Vagina (tissue), 2 donors: ENCODE measurements around the gene CNGA3. TPM values are rescaled to one million over a fixed set of nuclear protein-coding genes. Genes with fewer than 3 reads are reported as not detected.

Source experiments
- DNase-seq, 2 donors: peaks; one replicate each; pipeline ENCODE4 v3.0.0-alpha.2; 2017; ENCODE audit errors: extremely low spot score in 2 of 2
- H3K27ac ChIP-seq: fragments of 200-600 bp; sonication (generic); one replicate; pipeline ENCODE4 v1.5.1; 2019
- H3K27me3 ChIP-seq: fragments of 200-600 bp; sonication (generic); one replicate; pipeline ENCODE4 v1.5.1; 2019
- H3K36me3 ChIP-seq, 2 donors: fragments of 200-600 bp; sonication (generic); one replicate each; pipeline ENCODE4 v1.5.1; 2017 to 2019
- H3K4me1 ChIP-seq: fragments of 200-600 bp; sonication (generic); one replicate; pipeline ENCODE4 v1.5.1; 2019
- H3K4me3 ChIP-seq, 2 donors: fragments of 200-600 bp; sonication (generic); 1 replicate in 1 of 2; 2 replicates in 1 of 2; pipeline ENCODE4 v1.5.1; 2016 to 2019
- H3K9me3 ChIP-seq: fragments of 200-600 bp; sonication (generic); one replicate; pipeline ENCODE4 v1.5.1; 2019
- POLR2A ChIP-seq, 2 donors: fragments of 450-650 bp; IDR thresholded peaks; one replicate each; pipeline ENCODE4 v1.6.1; 2017; ENCODE audit warnings: antibody characterized with exemption in 2 of 2, mild to moderate bottlenecking in 2 of 2, moderate library complexity in 2 of 2
- POLR2AphosphoS5 ChIP-seq, 2 donors: sonication (generic); formaldehyde crosslinking; IDR thresholded peaks; one replicate each; pipeline ENCODE4 v1.9.0; 2017; ENCODE audit warnings: antibody characterized with exemption in 2 of 2, mild to moderate bottlenecking in 2 of 2, low read depth in 1 of 2; ENCODE audit not compliant: insufficient read depth in 1 of 2
- intact Hi-C: fragments of 100-400 bp; cut with DNase I; formaldehyde crosslinking; loops from one replicate; pipeline ENCODE4 v1.15.1; 2023
- total RNA-seq: library from RNA; depleted of rRNA; stranded (reverse); fragments of >200 nt; gene quantifications from one replicate; pipeline ENCODE4 v1.2.3, GENCODE V29; 2016
- TF ChIP-seq, protein P1 (sequence below), 3 experiments: fragments of 450-650 bp in 2 of 3; fragments of 200-600 bp in 1 of 3; sonication (generic) in 1 of 3; IDR thresholded peaks; one replicate each; pipeline ENCODE4 v1.5.1; 2017 to 2019; ENCODE audit warnings: antibody characterized with exemption in 3 of 3, mild to moderate bottlenecking in 2 of 3, moderate library complexity in 2 of 3

CNGA3 gene
- total RNA-seq, 1 donor from 2014 or later = not detected

DNA sequence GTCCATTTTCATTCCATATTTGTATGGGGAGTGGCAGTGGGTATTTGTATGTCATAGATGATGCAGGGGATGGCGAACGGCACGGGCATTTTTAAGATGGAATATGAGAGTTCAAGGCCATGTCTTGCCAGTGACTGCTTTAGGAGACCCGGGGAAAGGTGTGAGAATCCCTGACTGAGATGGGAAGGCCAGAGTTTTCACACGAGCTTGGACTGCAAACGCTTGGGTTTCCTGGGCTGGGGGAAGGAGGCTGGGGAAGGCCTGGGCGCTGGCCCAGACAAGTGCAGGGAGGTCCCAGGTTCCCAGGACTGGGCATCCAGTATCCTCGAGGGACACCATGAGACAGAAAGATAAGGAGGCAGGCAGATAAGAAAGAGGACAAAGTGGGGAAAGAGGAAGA lies 35.2 kb downstream of the CNGA3 start:
- no peak for TF ChIP-seq POLR2AphosphoS5 (IDR thresholded peaks at IDR 0.05; ENCODE audit: insufficient read depth in 1 of 2, low read depth in 1 of 2)
- TF ChIP-seq, protein P1, sequence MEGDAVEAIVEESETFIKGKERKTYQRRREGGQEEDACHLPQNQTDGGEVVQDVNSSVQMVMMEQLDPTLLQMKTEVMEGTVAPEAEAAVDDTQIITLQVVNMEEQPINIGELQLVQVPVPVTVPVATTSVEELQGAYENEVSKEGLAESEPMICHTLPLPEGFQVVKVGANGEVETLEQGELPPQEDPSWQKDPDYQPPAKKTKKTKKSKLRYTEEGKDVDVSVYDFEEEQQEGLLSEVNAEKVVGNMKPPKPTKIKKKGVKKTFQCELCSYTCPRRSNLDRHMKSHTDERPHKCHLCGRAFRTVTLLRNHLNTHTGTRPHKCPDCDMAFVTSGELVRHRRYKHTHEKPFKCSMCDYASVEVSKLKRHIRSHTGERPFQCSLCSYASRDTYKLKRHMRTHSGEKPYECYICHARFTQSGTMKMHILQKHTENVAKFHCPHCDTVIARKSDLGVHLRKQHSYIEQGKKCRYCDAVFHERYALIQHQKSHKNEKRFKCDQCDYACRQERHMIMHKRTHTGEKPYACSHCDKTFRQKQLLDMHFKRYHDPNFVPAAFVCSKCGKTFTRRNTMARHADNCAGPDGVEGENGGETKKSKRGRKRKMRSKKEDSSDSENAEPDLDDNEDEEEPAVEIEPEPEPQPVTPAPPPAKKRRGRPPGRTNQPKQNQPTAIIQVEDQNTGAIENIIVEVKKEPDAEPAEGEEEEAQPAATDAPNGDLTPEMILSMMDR (IDR thresholded peaks at IDR 0.05) = no peak
- H3K27ac ChIP-seq = no peak overlapping the region
- peak in 1 of 2 donors; percentile 89 for DNase-seq
- H3K36me3 ChIP-seq = no peaks in the 10 kb centered on the region
- no peaks in the 10 kb centered on the region for H3K9me3 ChIP-seq
- no peak overlapping the region for H3K4me3 ChIP-seq
- intact Hi-C loops = loop anchor here (10.0 kb wide), 1 partner anchor 577 kb away; no protein-coding TSS in a partner anchor
- no peaks in the 10 kb centered on the region for H3K27me3 ChIP-seq
- H3K4me1 ChIP-seq = no peaks in the 10 kb centered on the region

DNA sequence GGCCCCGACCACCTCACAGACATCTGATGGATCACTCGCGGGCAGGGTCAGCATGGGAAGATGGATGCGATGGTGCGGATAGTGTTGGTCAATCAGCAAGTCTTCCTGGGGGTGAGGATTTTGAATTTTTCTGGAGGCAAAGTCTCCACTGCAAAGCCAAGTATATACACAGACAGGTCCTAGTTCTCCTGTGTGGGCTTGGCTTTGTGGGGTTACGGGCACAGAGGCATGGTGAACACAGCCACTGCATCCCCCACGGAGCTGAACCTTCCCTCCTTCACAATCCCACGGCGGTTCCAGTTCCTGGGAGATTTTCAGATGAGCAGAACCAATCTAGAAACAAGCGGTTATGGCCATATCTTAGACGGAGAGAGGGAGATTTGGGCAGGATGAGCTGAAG lies 35.8 kb downstream of the CNGA3 start:
- no peak overlapping the region for H3K27ac ChIP-seq
- no peaks in the 10 kb centered on the region for H3K36me3 ChIP-seq
- H3K9me3 ChIP-seq = no peaks in the 10 kb centered on the region
- H3K27me3 ChIP-seq = no peaks in the 10 kb centered on the region
- DNase-seq = peak in 1 of 2 donors; percentile 58
- no peak overlapping the region for H3K4me3 ChIP-seq
- intact Hi-C loops = loop anchor here (10.0 kb wide), 1 partner anchor 577 kb away; no protein-coding TSS in a partner anchor
- TF ChIP-seq POLR2AphosphoS5 (IDR thresholded peaks at IDR 0.05; ENCODE audit: insufficient read depth in 1 of 2, low read depth in 1 of 2) = no peak
- TF ChIP-seq, protein P1 (IDR thresholded peaks at IDR 0.05) = no peak
- no peaks in the 10 kb centered on the region for H3K4me1 ChIP-seq

DNA sequence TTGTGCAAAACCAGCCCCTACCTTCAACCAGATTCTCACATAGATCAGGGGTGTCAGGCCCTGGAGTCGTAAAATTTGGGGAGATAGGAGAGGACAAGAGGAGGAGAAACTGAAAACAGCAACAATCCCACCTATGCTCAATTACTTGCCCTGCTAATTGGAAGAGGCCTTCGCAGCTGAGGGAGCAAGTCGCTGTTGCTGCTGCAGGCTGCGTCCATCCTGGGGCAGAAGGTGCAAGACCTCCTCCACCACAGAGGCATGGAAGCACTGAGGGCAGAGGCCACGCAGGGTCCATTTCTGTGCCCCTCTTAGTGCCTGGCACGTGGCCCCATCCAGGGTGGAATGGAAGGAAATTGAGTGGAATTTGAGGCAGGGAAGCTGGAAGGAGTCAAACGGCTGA lies 36.5 kb downstream of the CNGA3 start:
- DNase-seq = no peak
- Histone ChIP-seq H3K27me3 (no peaks in the 10 kb centered on the region), H3K36me3 (no peaks in the 10 kb centered on the region), H3K4me3 (no peak overlapping the region), H3K27ac (no peak overlapping the region), H3K4me1 (no peaks in the 10 kb centered on the region), H3K9me3 (no peaks in the 10 kb centered on the region)
- intact Hi-C loops = loop anchor here (10.0 kb wide), 1 partner anchor 578 kb away; no protein-coding TSS in a partner anchor
- TF ChIP-seq, protein P1 (IDR thresholded peaks at IDR 0.05) = no peak
- TF ChIP-seq POLR2AphosphoS5 (IDR thresholded peaks at IDR 0.05; ENCODE audit: insufficient read depth in 1 of 2, low read depth in 1 of 2) (no peak), POLR2A (IDR thresholded peaks at IDR 0.05) (no peak)

DNA sequence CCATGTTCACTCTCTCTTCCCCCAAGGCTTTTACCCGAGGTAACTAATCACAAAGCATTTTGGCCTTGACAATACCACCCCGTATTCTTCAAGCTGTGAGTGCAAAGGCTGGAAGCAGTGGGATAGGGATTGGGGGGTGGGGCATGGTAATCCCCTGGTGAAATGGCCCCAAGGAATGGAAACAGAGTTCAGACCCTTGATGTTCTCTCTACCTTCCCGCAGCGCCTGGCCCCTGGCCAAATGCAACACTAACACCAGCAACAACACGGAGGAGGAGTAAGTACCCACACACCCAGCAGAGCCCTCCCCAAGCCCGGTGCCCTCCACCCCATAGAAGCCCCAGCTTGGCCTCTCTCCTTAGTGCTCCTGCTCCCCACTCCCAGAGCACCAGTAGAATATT lies 36.9 kb downstream of the CNGA3 start:
- Histone ChIP-seq H3K4me3 (no peak overlapping the region), H3K27ac (no peak overlapping the region), H3K4me1 (no peaks in the 10 kb centered on the region), H3K9me3 (no peaks in the 10 kb centered on the region), H3K36me3 (no peaks in the 10 kb centered on the region), H3K27me3 (no peaks in the 10 kb centered on the region)
- TF ChIP-seq, protein P1 (IDR thresholded peaks at IDR 0.05) = no peak
- no peak for TF ChIP-seq POLR2AphosphoS5 (IDR thresholded peaks at IDR 0.05; ENCODE audit: insufficient read depth in 1 of 2, low read depth in 1 of 2)
- TF ChIP-seq POLR2A (IDR thresholded peaks at IDR 0.05) = no peak
- intact Hi-C loops = loop anchor here (10.0 kb wide), 1 partner anchor 578 kb away; no protein-coding TSS in a partner anchor
- no peak for DNase-seq

DNA sequence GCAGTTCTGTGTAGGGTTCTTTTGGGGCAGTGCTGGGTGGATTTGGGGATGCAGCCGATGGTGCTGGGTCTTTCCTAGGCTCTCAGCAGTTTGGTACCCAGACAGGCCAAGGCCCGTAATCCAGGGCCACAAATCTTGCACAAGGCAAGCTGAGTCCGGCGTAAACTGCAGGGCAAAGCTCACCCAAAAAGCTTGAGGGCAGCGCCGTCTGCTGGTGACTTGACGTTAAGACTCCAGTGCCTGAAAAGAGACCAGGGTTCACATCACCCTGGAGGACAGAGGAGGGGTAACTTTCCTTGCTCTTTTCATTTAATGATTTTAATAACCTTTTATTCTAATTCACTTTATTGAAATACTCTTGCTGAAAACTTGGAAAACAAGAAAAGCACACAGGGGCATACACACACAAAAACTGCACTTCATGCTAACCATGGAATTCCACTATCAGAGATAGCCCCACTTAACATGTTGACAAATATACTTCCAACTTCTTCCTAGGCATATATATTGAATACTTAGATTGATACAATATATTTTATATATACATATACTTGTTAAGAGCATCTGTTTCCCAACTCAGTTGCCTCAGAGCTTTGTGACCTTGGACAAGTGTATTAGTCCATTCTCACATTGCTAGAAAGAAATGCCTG lies 38.9 kb downstream of the CNGA3 start:
- no peaks in the 10 kb centered on the region for H3K4me1 ChIP-seq
- H3K4me3 ChIP-seq = no peak overlapping the region
- no peak for DNase-seq
- intact Hi-C loops = loop anchor here (10.0 kb wide), 1 partner anchor 580 kb away; no protein-coding TSS in a partner anchor
- H3K27me3 ChIP-seq = no peaks in the 10 kb centered on the region
- no peak overlapping the region for H3K27ac ChIP-seq
- H3K36me3 ChIP-seq = no peaks in the 10 kb centered on the region
- no peaks in the 10 kb centered on the region for H3K9me3 ChIP-seq
- TF ChIP-seq POLR2A (IDR thresholded peaks at IDR 0.05) (no peak), POLR2AphosphoS5 (IDR thresholded peaks at IDR 0.05; ENCODE audit: insufficient read depth in 1 of 2, low read depth in 1 of 2) (no peak)
- TF ChIP-seq, protein P1 (IDR thresholded peaks at IDR 0.05) = peak; percentile 71 to 88 (median 71)
